Activated CD4-positive, alpha-beta T cell treated with anti-CD3 and anti-CD28 coated beads for 36 hours (primary cell): ENCODE measurements around the gene OOSP1. TPM values are rescaled to one million over a fixed set of nuclear protein-coding genes. Genes with fewer than 3 reads are reported as not detected.

Source experiments
- ATAC-seq: fragments of 200-7000 bp; cut with Tn5 transposase; one replicate; pipeline ENCODE4 v1.10.0; 2021; ENCODE audit warnings: mild to moderate bottlenecking, moderate library complexity
- CTCF ChIA-PET: fragments of 350-600 bp; sonication (Branson Sonifier 250); formaldehyde crosslinking; loops from one replicate; lab custom pipeline; 2021; ENCODE audit warnings: antibody characterized with exemption; lab: Charles Lee
- POLR2A ChIA-PET: fragments of 350-600 bp; sonication (Branson Sonifier 250); formaldehyde crosslinking; loops from one replicate; lab custom pipeline; 2021; ENCODE audit warnings: antibody characterized with exemption, inconsistent platforms; lab: Charles Lee
- DNase-seq: peaks from one replicate; pipeline ENCODE4 v3.0.0-alpha.2; 2020
- H3K27ac Mint-ChIP-seq: one replicate; pipeline ENCODE4 v1.8.0; 2021; ENCODE audit warnings: mixed read lengths
- H3K27me3 Mint-ChIP-seq: one replicate; pipeline ENCODE4 v1.8.0; 2021; ENCODE audit warnings: mixed read lengths
- H3K36me3 Mint-ChIP-seq: one replicate; pipeline ENCODE4 v1.8.0; 2021; ENCODE audit warnings: low read depth, mixed read lengths
- H3K4me1 Mint-ChIP-seq: one replicate; pipeline ENCODE4 v1.8.0; 2021; ENCODE audit warnings: mixed read lengths
- H3K4me3 Mint-ChIP-seq: one replicate; pipeline ENCODE4 v1.8.0; 2021; ENCODE audit warnings: mild to moderate bottlenecking, moderate library complexity, mixed read lengths
- H3K9me3 Mint-ChIP-seq: one replicate; pipeline ENCODE4 v1.8.0; 2021; ENCODE audit warnings: low read depth, mixed read lengths
- intact Hi-C, 2 experiments: fragments of 100-400 bp; cut with DNase I in 1 of 2; cut with micrococcal nuclease in 1 of 2; formaldehyde crosslinking; loops; one replicate each; pipeline versions ENCODE4 v1.14.2 to v1.15.1; 2022 to 2024; cut with DNase I, micrococcal nuclease
- total RNA-seq, 2 experiments: library from RNA; stranded (reverse); gene quantifications; one replicate each; pipeline ENCODE4 v1.2.3, GENCODE V29; 2021

Gene OOSP1
- total RNA-seq, 2 experiments from 2014 or later = not detected

DNA sequence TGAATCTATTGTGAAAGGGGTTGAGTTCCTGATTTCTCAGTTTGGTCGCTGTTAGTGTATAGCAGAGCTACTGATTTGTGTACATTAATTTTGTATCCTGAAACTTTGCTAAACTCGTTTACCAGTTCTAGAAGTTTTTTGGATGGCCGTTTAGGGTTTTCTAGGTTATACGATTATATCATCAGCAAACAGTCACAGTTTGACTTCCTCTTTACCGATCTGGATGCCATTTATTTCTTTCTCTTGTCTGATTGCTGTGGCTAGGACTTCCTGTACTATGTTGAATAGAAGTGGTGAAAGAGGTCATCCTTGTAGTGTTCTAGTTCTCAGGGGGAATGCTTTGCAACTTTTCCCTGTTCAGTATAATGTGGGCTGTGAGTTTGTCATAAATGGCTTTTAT lies 54.2 kb downstream of the OOSP1 start:
- Mint-ChIP-seq H3K9me3 (peaks cover 13% of the 10 kb centered on the region), H3K36me3 (no peaks in the 10 kb centered on the region), H3K27ac (no peak overlapping the region), H3K4me1 (no peaks in the 10 kb centered on the region), H3K27me3 (peaks cover 14% of the 10 kb centered on the region), H3K4me3 (no peak overlapping the region)
- CTCF ChIA-PET = no interaction called here
- ATAC-seq (no peak), DNase-seq (no peak)
- POLR2A ChIA-PET = no interaction called here
- intact Hi-C loops = no loop called here

- ATAC-seq (no peak), DNase-seq (no peak)
- Mint-ChIP-seq H3K4me1 (no peaks in the 10 kb centered on the region), H3K27ac (no peak overlapping the region), H3K4me3 (no peak overlapping the region), H3K36me3 (no peaks in the 10 kb centered on the region), H3K9me3 (no peaks in the 10 kb centered on the region), H3K27me3 (peaks cover 13% of the 10 kb centered on the region)
- POLR2A ChIA-PET = no interaction called here
- CTCF ChIA-PET = no interaction called here
- intact Hi-C loops = no loop called here
Measured at GRCh38 chr11:59997800-59998199, 59.6 kb downstream of the OOSP1 start.

GRCh38 chr11:59999691-60000090 lies 61.5 kb downstream of the OOSP1 start:
- no peak for DNase-seq
- intact Hi-C loops = no loop called here
- peaks cover 11% of the 10 kb centered on the region for H3K27me3 Mint-ChIP-seq
- H3K4me3 Mint-ChIP-seq = no peak overlapping the region
- ChIA-PET POLR2A (no interaction called here), CTCF (interaction anchor here (0.9 kb wide), 1 partner anchor 16 kb away, joined by 3 read pairs; no protein-coding TSS in a partner anchor)
- no peak for ATAC-seq
- no peak overlapping the region for H3K27ac Mint-ChIP-seq
- no peaks in the 10 kb centered on the region for H3K4me1 Mint-ChIP-seq
- no peaks in the 10 kb centered on the region for H3K36me3 Mint-ChIP-seq
- H3K9me3 Mint-ChIP-seq = no peaks in the 10 kb centered on the region

DNA sequence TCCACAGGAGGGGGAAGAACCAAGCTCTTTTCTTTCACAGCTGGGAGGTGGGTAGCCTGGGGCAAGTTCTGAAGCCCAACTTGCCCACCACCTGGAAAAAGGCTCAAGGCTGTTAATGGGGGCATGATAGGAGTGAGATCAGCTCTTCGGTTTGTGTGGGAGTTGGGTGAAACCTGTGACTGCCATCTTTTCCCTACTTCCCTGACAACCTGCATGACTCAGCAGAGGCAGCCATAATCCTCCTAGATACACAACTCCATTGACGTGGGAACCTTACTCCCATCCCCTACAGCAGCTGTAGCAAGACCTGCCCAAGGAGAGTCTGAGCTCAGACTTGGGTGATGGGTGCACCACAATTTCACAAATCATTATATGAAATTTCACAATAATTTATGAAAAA lies 65.5 kb downstream of the OOSP1 start:
- intact Hi-C loops = no loop called here
- Mint-ChIP-seq H3K4me1 (no peaks in the 10 kb centered on the region), H3K9me3 (no peaks in the 10 kb centered on the region), H3K27ac (no peak overlapping the region), H3K4me3 (no peak overlapping the region), H3K27me3 (peaks cover 4% of the 10 kb centered on the region), H3K36me3 (no peaks in the 10 kb centered on the region)
- ChIA-PET POLR2A (interaction anchor here (0.7 kb wide), 1 partner anchor 257 kb away, joined by 3 read pairs; no protein-coding TSS in a partner anchor), CTCF (no interaction called here)
- no peak for DNase-seq
- no peak for ATAC-seq

DNA sequence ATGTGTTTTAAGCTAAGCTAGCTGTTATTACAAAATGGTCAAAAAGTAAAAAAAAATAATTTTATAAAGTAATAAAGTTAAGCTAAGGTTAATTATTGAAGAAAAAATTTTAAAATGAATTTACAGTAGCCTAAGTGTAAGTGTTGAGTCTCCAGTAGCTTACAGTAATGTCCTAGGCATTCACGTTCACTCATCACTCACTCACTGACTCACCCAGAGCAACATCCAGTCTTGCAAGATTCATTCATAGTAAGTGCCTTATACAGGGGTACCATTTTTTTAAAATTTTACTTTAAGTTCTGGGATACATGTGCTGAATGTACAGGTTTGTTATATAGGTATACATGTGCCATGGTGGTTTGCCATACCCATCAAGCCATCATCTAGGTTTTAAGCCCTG lies 67.1 kb downstream of the OOSP1 start:
- no peak overlapping the region for H3K27ac Mint-ChIP-seq
- POLR2A ChIA-PET = no interaction called here
- no peaks in the 10 kb centered on the region for H3K36me3 Mint-ChIP-seq
- H3K9me3 Mint-ChIP-seq = no peaks in the 10 kb centered on the region
- no peak for ATAC-seq
- CTCF ChIA-PET = no interaction called here
- H3K4me3 Mint-ChIP-seq = no peak overlapping the region
- H3K27me3 Mint-ChIP-seq = peaks cover 7% of the 10 kb centered on the region
- no peak for DNase-seq
- H3K4me1 Mint-ChIP-seq = no peaks in the 10 kb centered on the region
- intact Hi-C loops = no loop called here

Other genes starting within 250 kb of the OOSP1 start
- gene OR10V1, start 224.6 kb upstream of the OOSP1 start, total RNA-seq = not detected
- gene STX3, start 183.1 kb upstream of the OOSP1 start, total RNA-seq = 1 to 10 TPM; 5.1 to 5.4 TPM
- gene MRPL16, start 127.7 kb upstream of the OOSP1 start, total RNA-seq = 10 to 100 TPM; 77.9 to 82.6 TPM
- gene CBLIF, start 92.9 kb upstream of the OOSP1 start, total RNA-seq = not detected
- gene TCN1, start 71.9 kb upstream of the OOSP1 start, total RNA-seq = not detected
- not detected for gene OOSP3, start 59.6 kb upstream of the OOSP1 start, total RNA-seq
- gene OOSP4A, start 25.6 kb downstream of the OOSP1 start, total RNA-seq = not detected
- not detected for gene OOSP4B, start 78.7 kb downstream of the OOSP1 start, total RNA-seq
- not detected for gene OOSP2, start 102.0 kb downstream of the OOSP1 start, total RNA-seq
- gene MS4A3, start 118.2 kb downstream of the OOSP1 start, total RNA-seq = not detected
- not detected for gene MS4A2, start 150.2 kb downstream of the OOSP1 start, total RNA-seq
- not detected for gene MS4A6A, start 244.7 kb downstream of the OOSP1 start, total RNA-seq